Gastrocnemius medialis (tissue), 4 donors: ENCODE results near the gene RHOJ.

ENCODE experiments used
- CTCF ChIP-seq, 5 experiments: fragments of 450-650 bp in 3 of 5; fragments of 200-600 bp in 2 of 5; sonication (generic) in 2 of 5; IDR thresholded peaks in 4 of 5; conservative IDR thresholded peaks in 1 of 5; 1 replicate in 4 of 5; 2 replicates in 1 of 5; pipeline ENCODE4 v1.5.1; 2016 to 2019; ENCODE audit warnings: antibody characterized with exemption in 5 of 5, mild to moderate bottlenecking in 3 of 5, moderate library complexity in 3 of 5
- POLR2A ChIP-seq, 2 donors: fragments of 450-650 bp; IDR thresholded peaks; one replicate each; pipeline ENCODE4 v1.6.1; 2017; ENCODE audit warnings: antibody characterized with exemption in 2 of 2, mild to moderate bottlenecking in 2 of 2, moderate library complexity in 2 of 2

- TF ChIP-seq POLR2A (IDR thresholded peaks at IDR 0.05) (no peak), CTCF (IDR thresholded peaks at IDR 0.05 in 4 of 5, conservative IDR thresholded peaks at IDR 0.05 in 1 of 5) (no peak)
These were observed 20.0 kb downstream of the RHOJ start for GRCh38 chr14:63224196-63224595.
